SU-DHL-6 (cell line): Measurements from ENCODE around the gene POLD4.

Source experiments
- H2AFZ ChIP-seq: fragments of 200-600 bp; sonication (generic); 2 replicates; pipeline ENCODE4 v1.6.1; 2014; ENCODE audit warnings: low read depth, mild to moderate bottlenecking, moderate library complexity, mixed read lengths, antibody characterized with exemption, low read length; ENCODE audit not compliant: severe bottlenecking
- H3F3A ChIP-seq: fragments of 200-600 bp; shearing (Covaris generic); 2 replicates; pipeline ENCODE4 v1.6.0; 2016; ENCODE audit warnings: antibody characterized with exemption, mild to moderate bottlenecking; ENCODE audit not compliant: insufficient read depth
- H3K27ac ChIP-seq: fragments of 200-600 bp; sonication (generic); 2 replicates; pipeline ENCODE4 v1.5.1; 2016; ENCODE audit warnings: low read depth, mild to moderate bottlenecking, low read length, moderate library complexity, mixed read lengths
- H3K27me3 ChIP-seq: fragments of 200-600 bp; sonication (generic), shearing (Covaris generic); 2 replicates; pipeline ENCODE4 v1.6.0; 2014; ENCODE audit warnings: mild to moderate bottlenecking, low read length
- H3K36me3 ChIP-seq: fragments of 200-600 bp; sonication (generic); 2 replicates; pipeline ENCODE4 v1.6.1; 2014; ENCODE audit warnings: mild to moderate bottlenecking, low read length, mixed read lengths
- H3K4me2 ChIP-seq: fragments of 300-600, 200-600 bp; shearing (Covaris generic), sonication (generic); 2 replicates; pipeline ENCODE4 v1.6.0; 2014; ENCODE audit warnings: low read length, low read depth, mild to moderate bottlenecking; ENCODE audit not compliant: poor library complexity, severe bottlenecking
- H3K4me3 ChIP-seq: fragments of 200-600 bp; sonication (generic); 2 replicates; pipeline ENCODE4 v1.5.1; 2014; ENCODE audit warnings: antibody characterized with exemption, low read length, mild to moderate bottlenecking, mixed read lengths; ENCODE audit not compliant: insufficient read depth, poor library complexity, severe bottlenecking
- H3K79me2 ChIP-seq: fragments of 200-600 bp; sonication (generic); 2 replicates; pipeline ENCODE4 v1.6.1; 2014; ENCODE audit warnings: mild to moderate bottlenecking, low read length, moderate library complexity; ENCODE audit not compliant: insufficient read depth
- H3K9ac ChIP-seq: fragments of 200-600 bp; sonication (generic); 2 replicates; pipeline ENCODE4 v1.7.0; 2014; ENCODE audit warnings: mild to moderate bottlenecking, low read length
- H3K9me2 ChIP-seq: fragments of 200-600 bp; sonication (generic); replicated peaks from 2 replicates; pipeline ENCODE4 v1.6.1; 2014; ENCODE audit warnings: low read length; ENCODE audit not compliant: insufficient read depth
- H3K9me3 ChIP-seq: fragments of 200-600 bp; sonication (generic); 2 replicates; pipeline ENCODE4 v1.6.1; 2014; ENCODE audit warnings: low read length, mixed read lengths; ENCODE audit not compliant: insufficient read depth
- H4K20me1 ChIP-seq: fragments of 200-600 bp; sonication (generic); 2 replicates; pipeline ENCODE4 v1.6.1; 2014; ENCODE audit warnings: low read depth, mild to moderate bottlenecking, antibody characterized with exemption, low read length, moderate library complexity, mixed read lengths
- EZH2phosphoT487 ChIP-seq: fragments of 200-600 bp; sonication (generic), shearing (Covaris generic); conservative IDR thresholded peaks from 2 replicates; pipeline ENCODE4 v1.6.1; 2018; ENCODE audit warnings: mild to moderate bottlenecking, antibody characterized with exemption, low read length, moderate library complexity, mixed read lengths
- TF ChIP-seq, protein P1 (sequence below): fragments of 200-600 bp; sonication (generic); IDR thresholded peaks from one replicate; pipeline ENCODE4 v1.5.1; 2017; ENCODE audit warnings: antibody characterized with exemption, mild to moderate bottlenecking, low read length, moderate library complexity; ENCODE audit not compliant: insufficient read depth, poor library complexity, severe bottlenecking

Gene POLD4

GRCh38 chr11:67384851-67385366 is 31.6 kb upstream of the POLD4 start:
- Histone ChIP-seq H2AFZ (no peak overlapping the region), H3K4me2 (no peak overlapping the region), H3K27me3 (no peaks in the 10 kb centered on the region), H3K9me2 (no peaks in the 10 kb centered on the region), H3K27ac (no peak overlapping the region), H3K9me3 (no peaks in the 10 kb centered on the region), H3K36me3 (no peaks in the 10 kb centered on the region), H3F3A (no peaks in the 10 kb centered on the region), H3K79me2 (no peaks in the 10 kb centered on the region), H3K9ac (no peak overlapping the region), H3K4me3 (no peak overlapping the region), H4K20me1 (no peaks in the 10 kb centered on the region)
- TF ChIP-seq EZH2phosphoT487 = no peak
- TF ChIP-seq, protein P1, sequence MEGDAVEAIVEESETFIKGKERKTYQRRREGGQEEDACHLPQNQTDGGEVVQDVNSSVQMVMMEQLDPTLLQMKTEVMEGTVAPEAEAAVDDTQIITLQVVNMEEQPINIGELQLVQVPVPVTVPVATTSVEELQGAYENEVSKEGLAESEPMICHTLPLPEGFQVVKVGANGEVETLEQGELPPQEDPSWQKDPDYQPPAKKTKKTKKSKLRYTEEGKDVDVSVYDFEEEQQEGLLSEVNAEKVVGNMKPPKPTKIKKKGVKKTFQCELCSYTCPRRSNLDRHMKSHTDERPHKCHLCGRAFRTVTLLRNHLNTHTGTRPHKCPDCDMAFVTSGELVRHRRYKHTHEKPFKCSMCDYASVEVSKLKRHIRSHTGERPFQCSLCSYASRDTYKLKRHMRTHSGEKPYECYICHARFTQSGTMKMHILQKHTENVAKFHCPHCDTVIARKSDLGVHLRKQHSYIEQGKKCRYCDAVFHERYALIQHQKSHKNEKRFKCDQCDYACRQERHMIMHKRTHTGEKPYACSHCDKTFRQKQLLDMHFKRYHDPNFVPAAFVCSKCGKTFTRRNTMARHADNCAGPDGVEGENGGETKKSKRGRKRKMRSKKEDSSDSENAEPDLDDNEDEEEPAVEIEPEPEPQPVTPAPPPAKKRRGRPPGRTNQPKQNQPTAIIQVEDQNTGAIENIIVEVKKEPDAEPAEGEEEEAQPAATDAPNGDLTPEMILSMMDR = no peak

- Histone ChIP-seq H3K36me3 (no peaks in the 10 kb centered on the region), H3F3A (no peaks in the 10 kb centered on the region), H3K4me2 (no peak overlapping the region), H4K20me1 (no peaks in the 10 kb centered on the region), H3K9me3 (no peaks in the 10 kb centered on the region), H3K27me3 (no peaks in the 10 kb centered on the region), H3K27ac (no peak overlapping the region), H2AFZ (no peak overlapping the region), H3K79me2 (no peaks in the 10 kb centered on the region), H3K9me2 (no peaks in the 10 kb centered on the region), H3K4me3 (no peak overlapping the region), H3K9ac (no peak overlapping the region)
- TF ChIP-seq, protein P1 = peak; percentile 89
- TF ChIP-seq EZH2phosphoT487 = no peak
These were observed 29.2 kb upstream of the POLD4 start for GRCh38 chr11:67382276-67383136.

GRCh38 chr11:67381244-67381972 is 28.1 kb upstream of the POLD4 start:
- H3K4me2 ChIP-seq = peak overlapping the region; percentile 38
- H3K9ac ChIP-seq = peak overlapping the region; percentile 36
- no peaks in the 10 kb centered on the region for H3K9me2 ChIP-seq
- H3K27ac ChIP-seq = peak overlapping the region; percentile 48
- no peaks in the 10 kb centered on the region for H3K79me2 ChIP-seq
- H2AFZ ChIP-seq = peak overlapping the region; percentile 70
- H4K20me1 ChIP-seq = no peaks in the 10 kb centered on the region
- no peak overlapping the region for H3K4me3 ChIP-seq
- H3K36me3 ChIP-seq = no peaks in the 10 kb centered on the region
- no peaks in the 10 kb centered on the region for H3K9me3 ChIP-seq
- no peak for TF ChIP-seq EZH2phosphoT487
- TF ChIP-seq, protein P1 = no peak
- H3K27me3 ChIP-seq = no peaks in the 10 kb centered on the region
- H3F3A ChIP-seq = no peaks in the 10 kb centered on the region
